Neuronal stem cell (in vitro differentiated cells): ENCODE data around the gene PRDM11.

Experiments used
- DNase-seq: peaks from one replicate; pipeline ENCODE4 v3.0.0-alpha.2; 2013; ENCODE audit warnings: low spot score
- H2AFZ ChIP-seq: one replicate; pipeline ENCODE4 v1.6.1; 2013; ENCODE audit warnings: mild to moderate bottlenecking, low read length, inconsistent platforms
- H2AK5ac ChIP-seq: 2 replicates; pipeline ENCODE4 v1.6.1; 2013; ENCODE audit warnings: low read depth, mild to moderate bottlenecking, inconsistent platforms, low read length, moderate library complexity, mixed read lengths
- H2BK120ac ChIP-seq: 2 replicates; pipeline ENCODE4 v1.6.1; 2013; ENCODE audit warnings: low read depth, mild to moderate bottlenecking, inconsistent platforms, low read length, moderate library complexity, mixed read lengths
- H2BK12ac ChIP-seq: one replicate; pipeline ENCODE4 v1.6.1; 2013; ENCODE audit warnings: low read length, inconsistent platforms
- H2BK15ac ChIP-seq: 2 replicates; pipeline ENCODE4 v1.6.1; 2013; ENCODE audit warnings: mild to moderate bottlenecking, low read length, inconsistent platforms, mixed read lengths
- H2BK5ac ChIP-seq: one replicate; pipeline ENCODE4 v1.6.1; 2013; ENCODE audit warnings: inconsistent platforms, mild to moderate bottlenecking, low read length, moderate library complexity
- H3K14ac ChIP-seq: one replicate; pipeline ENCODE4 v1.6.1; 2013; ENCODE audit warnings: low read length, inconsistent platforms
- H3K18ac ChIP-seq: 2 replicates; pipeline ENCODE4 v1.6.1; 2013; ENCODE audit warnings: low read length, inconsistent platforms
- H3K23ac ChIP-seq: 2 replicates; pipeline ENCODE4 v1.6.1; 2013; ENCODE audit warnings: low read depth, mild to moderate bottlenecking, mixed read lengths, low read length, inconsistent platforms; ENCODE audit not compliant: poor library complexity
- H3K27ac ChIP-seq: replicated peaks from 3 replicates; pipeline ENCODE4 v1.5.1; 2013; ENCODE audit warnings: low read length, inconsistent platforms
- H3K27me3 ChIP-seq, 3 experiments: 2 replicates each; pipeline ENCODE4 v1.6.1; 2013; ENCODE audit warnings: low read length in 3 of 3, mild to moderate bottlenecking in 2 of 3, inconsistent platforms in 1 of 3, low read depth in 1 of 3, mixed read lengths in 1 of 3, moderate library complexity in 1 of 3; ENCODE audit not compliant: control insufficient read depth in 3 of 3, insufficient read depth in 3 of 3
- H3K36me3 ChIP-seq, 2 donors: replicated peaks in 1 of 2; 2 replicates each; pipeline ENCODE4 v1.6.1; 2013; ENCODE audit warnings: low read length in 2 of 2; ENCODE audit not compliant: control insufficient read depth in 2 of 2, insufficient read depth in 2 of 2
- H3K4ac ChIP-seq: 2 replicates; pipeline ENCODE4 v1.6.1; 2013; ENCODE audit warnings: inconsistent platforms, mild to moderate bottlenecking, low read length, moderate library complexity
- H3K4me1 ChIP-seq, 2 donors: 1 replicate in 1 of 2; 2 replicates in 1 of 2; pipeline ENCODE4 v1.6.1; 2013; ENCODE audit warnings: low read length in 2 of 2, low read depth in 1 of 2; ENCODE audit not compliant: control insufficient read depth in 2 of 2, insufficient read depth in 1 of 2
- H3K4me2 ChIP-seq: one replicate; pipeline ENCODE4 v1.6.1; 2013; ENCODE audit warnings: mild to moderate bottlenecking, low read length, inconsistent platforms; ENCODE audit not compliant: insufficient read depth, poor library complexity, severe bottlenecking
- H3K4me3 ChIP-seq, 2 donors: 2 replicates each; pipeline ENCODE4 v1.5.1; 2013; ENCODE audit warnings: low read length in 2 of 2, mild to moderate bottlenecking in 2 of 2, inconsistent platforms in 1 of 2, moderate library complexity in 1 of 2
- H3K79me1 ChIP-seq: one replicate; pipeline ENCODE4 v1.6.1; 2013; ENCODE audit warnings: low read depth, mild to moderate bottlenecking, inconsistent platforms, low read length, moderate library complexity
- H3K9ac ChIP-seq: one replicate; pipeline ENCODE4 v1.6.1; 2013; ENCODE audit warnings: mild to moderate bottlenecking, low read depth, low read length, inconsistent platforms; ENCODE audit not compliant: poor library complexity
- H3K9me3 ChIP-seq, 2 donors: replicated peaks in 1 of 2; 2 replicates each; pipeline versions ENCODE3 to v1.6.1; 2013; ENCODE audit warnings: low read length in 2 of 2, mild to moderate bottlenecking in 2 of 2, inconsistent platforms in 1 of 2, low read depth in 1 of 2, mixed read lengths in 1 of 2, moderate library complexity in 1 of 2; ENCODE audit not compliant: control insufficient read depth in 2 of 2, insufficient read depth in 1 of 2
- H4K8ac ChIP-seq: one replicate; pipeline ENCODE4 v1.6.1; 2013; ENCODE audit warnings: low read depth, mild to moderate bottlenecking, inconsistent platforms, low read length, moderate library complexity
- H4K91ac ChIP-seq: one replicate; pipeline ENCODE4 v1.6.1; 2013; ENCODE audit warnings: low read length, low read depth, mild to moderate bottlenecking, inconsistent platforms; ENCODE audit not compliant: poor library complexity
- WGBS, 2 donors: extraction: QIAGEN DNeasy Blood & Tissue Kit; methylation state at CpG; one replicate each; pipeline ENCODE4 v1.1.7; 2013; ENCODE audit warnings: missing lambda C conversion rate in 2 of 2, mixed read lengths in 1 of 2; ENCODE audit not compliant: insufficient read length in 2 of 2, insufficient replicate concordance in 1 of 2; ENCODE audit errors: extremely low coverage in 2 of 2; 5-methylcytosine and 5-hydroxymethylcytosine counted together

PRDM11 gene

GRCh38 chr11:45272701-45273100, 126.3 kb downstream of the PRDM11 start:
- Histone ChIP-seq H2BK12ac (no peak overlapping the region), H4K91ac (no peak overlapping the region), H3K4me1 (peaks cover 0 to 4% of the 10 kb centered on the region in 2 donors), H3K14ac (no peak overlapping the region), H3K27me3 (peaks cover 0 to 20% (median 0%) of the 10 kb centered on the region in 3 experiments), H2BK120ac (no peak overlapping the region), H3K9me3 (no peaks in the 10 kb centered on the region), H2AFZ (no peak overlapping the region), H2BK5ac (no peak overlapping the region), H3K4me2 (no peak overlapping the region), H3K4me3 (no peak overlapping the region), H3K23ac (no peak overlapping the region), H3K27ac (no peak overlapping the region), H4K8ac (no peak overlapping the region), H2AK5ac (no peak overlapping the region), H3K79me1 (no peaks in the 10 kb centered on the region), H3K9ac (no peak overlapping the region), H2BK15ac (no peak overlapping the region), H3K4ac (no peak overlapping the region), H3K18ac (no peak overlapping the region), H3K36me3 (no peaks in the 10 kb centered on the region)
- WGBS, 2 donors = no CpG with 5 or more reads among the region's 2 CpGs
- no peak for DNase-seq

- H2AK5ac ChIP-seq = no peak overlapping the region
- H2AFZ ChIP-seq = no peak overlapping the region
- H4K91ac ChIP-seq = no peak overlapping the region
- peaks cover 0 to 20% (median 0%) of the 10 kb centered on the region in 3 experiments for H3K27me3 ChIP-seq
- H3K27ac ChIP-seq = no peak overlapping the region
- no peak overlapping the region for H3K14ac ChIP-seq
- no peaks in the 10 kb centered on the region for H3K36me3 ChIP-seq
- no peak overlapping the region for H3K4me3 ChIP-seq
- H2BK15ac ChIP-seq = no peak overlapping the region
- H2BK5ac ChIP-seq = no peak overlapping the region
- no peak overlapping the region for H3K9ac ChIP-seq
- H2BK120ac ChIP-seq = no peak overlapping the region
- WGBS, 2 donors = no CpG with 5 or more reads among the region's 6 CpGs
- H2BK12ac ChIP-seq = no peak overlapping the region
- H4K8ac ChIP-seq = no peak overlapping the region
- H3K9me3 ChIP-seq = no peaks in the 10 kb centered on the region
- no peak overlapping the region for H3K4ac ChIP-seq
- H3K18ac ChIP-seq = no peak overlapping the region
- H3K23ac ChIP-seq = no peak overlapping the region
- no peak overlapping the region for H3K4me2 ChIP-seq
- H3K79me1 ChIP-seq = no peaks in the 10 kb centered on the region
- peaks cover 0 to 3% of the 10 kb centered on the region in 2 donors for H3K4me1 ChIP-seq
- no peak for DNase-seq
Measured at GRCh38 chr11:45273509-45273908, 127.1 kb downstream of the PRDM11 start.

GRCh38 chr11:45274206-45274605, 127.8 kb downstream of the PRDM11 start:
- Histone ChIP-seq H3K23ac (no peak overlapping the region), H4K91ac (no peak overlapping the region), H3K79me1 (no peaks in the 10 kb centered on the region), H3K14ac (no peak overlapping the region), H2BK12ac (no peak overlapping the region), H3K4me3 (no peak overlapping the region), H2BK5ac (no peak overlapping the region), H3K4me1 (peaks cover 0 to 8% of the 10 kb centered on the region in 2 donors), H3K4me2 (no peak overlapping the region), H2AK5ac (no peak overlapping the region), H2AFZ (no peak overlapping the region), H3K27ac (no peak overlapping the region), H4K8ac (no peak overlapping the region), H3K4ac (no peak overlapping the region), H3K18ac (no peak overlapping the region), H2BK120ac (no peak overlapping the region), H3K9me3 (no peaks in the 10 kb centered on the region), H3K9ac (no peak overlapping the region), H2BK15ac (no peak overlapping the region), H3K36me3 (no peaks in the 10 kb centered on the region), H3K27me3 (peaks cover 0 to 20% (median 0%) of the 10 kb centered on the region in 3 experiments)
- no peak for DNase-seq
- WGBS, 2 donors = no CpG with 5 or more reads among the region's 4 CpGs

GRCh38 chr11:45275828-45276227, 129.4 kb downstream of the PRDM11 start:
- no peak for DNase-seq
- Histone ChIP-seq H2BK15ac (no peak overlapping the region), H2BK120ac (no peak overlapping the region), H2BK5ac (no peak overlapping the region), H3K27me3 (peaks cover 0 to 18% (median 0%) of the 10 kb centered on the region in 3 experiments), H3K23ac (no peak overlapping the region), H3K79me1 (no peaks in the 10 kb centered on the region), H4K91ac (no peak overlapping the region), H2AK5ac (no peak overlapping the region), H2BK12ac (no peak overlapping the region), H3K9me3 (peaks cover 0 to 5% of the 10 kb centered on the region in 2 donors), H3K4me2 (no peak overlapping the region), H3K14ac (no peak overlapping the region), H4K8ac (no peak overlapping the region), H3K18ac (no peak overlapping the region), H3K36me3 (no peaks in the 10 kb centered on the region), H2AFZ (no peak overlapping the region), H3K27ac (no peak overlapping the region), H3K4me1 (peaks cover 0 to 8% of the 10 kb centered on the region in 2 donors), H3K4ac (no peak overlapping the region), H3K4me3 (no peak overlapping the region), H3K9ac (no peak overlapping the region)
- no CpG with 5 or more reads among the region's 4 CpGs for WGBS, 2 donors
